ENCODE measurements around the gene ESRRA.

- TF ChIP-seq EP300 (IDR thresholded peaks at IDR 0.05), result no peak
- TF ChIP-seq CTCF (IDR thresholded peaks at IDR 0.05), result no peak
- TF ChIP-seq POLR2A (IDR thresholded peaks at IDR 0.05), result no peak
Measured at GRCh38 chr11:64349404-64349803, 44.1 kb downstream of the ESRRA start.

All from tibial nerve (tissue), 4 donors.